Activated T-cell treated with anti-CD3 and anti-CD28 coated beads, Interleukin-2, amount 50 U/mL, for 72 hours (primary cell): ENCODE data around the gene TNK1. TPM values are rescaled to one million over a fixed set of nuclear protein-coding genes. Genes with fewer than 3 reads are reported as not detected.

Source experiments
- ATAC-seq, 2 donors: fragments of 150-1000 bp; cut with Tn5 transposase; replicated peaks in 1 of 2; 2 replicates each; pipeline ENCODE4 v1.10.0; 2021; ENCODE audit warnings: moderate library complexity in 2 of 2, mild to moderate bottlenecking in 1 of 2
- DNase-seq, 2 donors: peaks; one replicate each; pipeline ENCODE4 v3.0.0; 2021 to 2022; ENCODE audit warnings: mixed read lengths in 1 of 2
- H3K27ac Mint-ChIP-seq: one replicate; pipeline ENCODE4 v1.8.0; 2022; ENCODE audit warnings: mild to moderate bottlenecking, moderate library complexity, mixed read lengths
- H3K27me3 Mint-ChIP-seq: one replicate; pipeline ENCODE4 v1.8.0; 2022; ENCODE audit warnings: low read depth, mixed read lengths
- H3K36me3 Mint-ChIP-seq, 2 donors: one replicate each; pipeline ENCODE4 v1.8.0; 2022; ENCODE audit warnings: mixed read lengths in 2 of 2, mild to moderate bottlenecking in 1 of 2; ENCODE audit not compliant: insufficient read depth in 2 of 2
- H3K4me1 Mint-ChIP-seq: one replicate; pipeline ENCODE4 v1.8.0; 2022; ENCODE audit warnings: low read depth, mixed read lengths
- H3K4me3 Mint-ChIP-seq, 2 donors: one replicate each; pipeline ENCODE4 v1.8.0; 2022; ENCODE audit warnings: mild to moderate bottlenecking in 2 of 2, mixed read lengths in 2 of 2, moderate library complexity in 2 of 2
- H3K9me3 Mint-ChIP-seq, 2 donors: one replicate each; pipeline ENCODE4 v1.8.0; 2022; ENCODE audit warnings: mixed read lengths in 2 of 2
- total RNA-seq, 2 donors: library from RNA; stranded (reverse); gene quantifications; one replicate each; pipeline ENCODE4 v1.2.3, GENCODE V29; 2022

TNK1 gene
- total RNA-seq, 2 donors from 2014 or later = 5.5 to 6.5 TPM

DNA sequence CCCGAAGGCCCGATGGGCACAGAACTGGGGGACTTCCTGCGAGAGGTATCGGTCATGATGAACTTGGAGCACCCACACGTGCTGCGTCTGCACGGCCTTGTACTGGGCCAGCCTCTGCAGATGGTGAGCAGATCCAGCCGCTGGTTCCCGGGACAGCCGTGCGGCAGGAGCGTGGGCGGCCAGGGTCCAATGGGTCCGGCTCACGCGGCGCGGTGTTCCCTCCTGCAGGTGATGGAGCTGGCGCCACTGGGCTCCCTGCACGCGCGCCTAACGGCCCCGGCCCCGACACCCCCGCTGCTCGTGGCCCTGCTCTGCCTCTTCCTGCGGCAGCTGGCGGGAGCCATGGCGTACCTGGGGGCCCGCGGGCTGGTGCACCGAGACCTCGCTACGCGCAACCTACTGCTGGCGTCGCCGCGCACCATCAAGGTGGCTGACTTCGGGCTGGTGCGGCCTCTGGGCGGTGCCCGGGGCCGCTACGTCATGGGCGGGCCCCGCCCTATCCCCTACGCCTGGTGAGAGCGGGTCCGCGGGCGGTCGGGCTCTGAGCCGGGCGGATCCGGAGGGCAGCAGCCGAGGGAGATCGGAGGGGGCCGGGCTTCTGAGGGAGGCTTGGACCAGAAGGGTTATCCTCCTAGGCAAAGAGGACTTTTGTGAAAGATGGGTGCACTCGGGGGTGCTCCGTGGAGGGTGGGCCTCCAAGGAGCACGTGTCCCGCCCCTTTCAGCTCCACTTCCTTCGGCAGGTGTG, 3.0 kb downstream of the TNK1 start:
- peaks cover 8% of the 10 kb centered on the region for H3K4me1 Mint-ChIP-seq
- peak; percentile 79 to 84 for DNase-seq
- H3K4me3 Mint-ChIP-seq = peak overlapping the region; percentile 75 to 86
- no peak overlapping the region for H3K27ac Mint-ChIP-seq
- H3K36me3 Mint-ChIP-seq = peaks cover 2 to 4% of the 10 kb centered on the region in 2 donors
- H3K9me3 Mint-ChIP-seq = peaks cover 2 to 3% of the 10 kb centered on the region in 2 donors
- H3K27me3 Mint-ChIP-seq = peaks cover 38% of the 10 kb centered on the region
- ATAC-seq = peak; percentile 99

DNA sequence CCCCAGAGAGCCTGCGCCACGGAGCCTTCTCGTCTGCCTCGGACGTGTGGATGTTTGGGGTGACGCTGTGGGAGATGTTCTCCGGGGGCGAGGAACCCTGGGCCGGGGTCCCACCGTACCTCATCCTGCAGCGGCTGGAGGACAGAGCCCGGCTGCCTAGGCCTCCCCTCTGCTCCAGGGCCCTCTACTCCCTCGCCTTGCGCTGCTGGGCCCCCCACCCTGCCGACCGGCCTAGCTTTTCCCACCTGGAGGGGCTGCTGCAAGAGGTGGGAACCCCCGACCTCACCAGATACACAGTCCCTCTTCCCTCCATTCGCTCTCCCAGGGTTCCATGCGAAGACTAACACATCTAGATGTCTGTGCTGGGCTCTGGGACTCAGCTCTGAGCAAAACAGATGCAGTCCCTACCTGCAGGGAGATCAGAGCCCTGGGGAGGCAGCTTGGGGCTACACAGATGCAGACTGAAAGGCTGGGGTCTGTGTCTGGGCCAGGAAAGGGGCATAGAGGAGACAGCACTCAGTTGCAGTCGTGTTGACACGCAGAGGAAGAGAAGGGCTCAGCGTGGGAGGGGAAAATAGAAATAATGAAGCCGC, 3.7 kb downstream of the TNK1 start:
- no peaks in the 10 kb centered on the region for H3K9me3 Mint-ChIP-seq
- ATAC-seq = no peak
- no peak overlapping the region for H3K27ac Mint-ChIP-seq
- DNase-seq = no peak
- H3K27me3 Mint-ChIP-seq = peaks cover 31% of the 10 kb centered on the region
- H3K36me3 Mint-ChIP-seq = peaks cover 0 to 2% of the 10 kb centered on the region in 2 donors
- H3K4me3 Mint-ChIP-seq = peak overlapping the region; percentile 75 to 86
- peaks cover 8% of the 10 kb centered on the region for H3K4me1 Mint-ChIP-seq

DNA sequence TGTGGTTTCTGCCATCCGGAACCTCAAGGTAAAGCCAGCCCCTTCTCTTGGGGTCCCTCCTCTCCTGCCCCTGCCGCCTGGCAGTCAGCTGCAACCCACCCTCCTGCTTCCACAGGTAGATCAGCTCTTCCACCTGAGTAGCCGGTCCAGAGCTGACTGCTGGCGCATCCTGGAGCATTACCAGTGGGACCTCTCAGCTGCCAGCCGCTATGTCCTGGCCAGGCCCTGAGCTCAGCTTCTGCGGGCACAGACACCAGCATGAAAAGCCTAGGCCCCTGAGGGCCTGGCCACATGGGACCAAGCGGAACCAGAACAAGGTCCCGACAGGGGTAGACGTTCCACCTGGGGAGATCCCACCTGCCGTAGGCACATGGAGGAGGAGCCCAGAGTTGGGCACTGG, 8.0 kb downstream of the TNK1 start:
- peaks cover 4 to 13% of the 10 kb centered on the region in 2 donors for H3K36me3 Mint-ChIP-seq
- no peak for ATAC-seq
- H3K27me3 Mint-ChIP-seq = no peaks in the 10 kb centered on the region
- peaks cover 23% of the 10 kb centered on the region for H3K4me1 Mint-ChIP-seq
- no peak overlapping the region for H3K4me3 Mint-ChIP-seq
- H3K27ac Mint-ChIP-seq = no peak overlapping the region
- DNase-seq = no peak
- H3K9me3 Mint-ChIP-seq = no peaks in the 10 kb centered on the region

DNA sequence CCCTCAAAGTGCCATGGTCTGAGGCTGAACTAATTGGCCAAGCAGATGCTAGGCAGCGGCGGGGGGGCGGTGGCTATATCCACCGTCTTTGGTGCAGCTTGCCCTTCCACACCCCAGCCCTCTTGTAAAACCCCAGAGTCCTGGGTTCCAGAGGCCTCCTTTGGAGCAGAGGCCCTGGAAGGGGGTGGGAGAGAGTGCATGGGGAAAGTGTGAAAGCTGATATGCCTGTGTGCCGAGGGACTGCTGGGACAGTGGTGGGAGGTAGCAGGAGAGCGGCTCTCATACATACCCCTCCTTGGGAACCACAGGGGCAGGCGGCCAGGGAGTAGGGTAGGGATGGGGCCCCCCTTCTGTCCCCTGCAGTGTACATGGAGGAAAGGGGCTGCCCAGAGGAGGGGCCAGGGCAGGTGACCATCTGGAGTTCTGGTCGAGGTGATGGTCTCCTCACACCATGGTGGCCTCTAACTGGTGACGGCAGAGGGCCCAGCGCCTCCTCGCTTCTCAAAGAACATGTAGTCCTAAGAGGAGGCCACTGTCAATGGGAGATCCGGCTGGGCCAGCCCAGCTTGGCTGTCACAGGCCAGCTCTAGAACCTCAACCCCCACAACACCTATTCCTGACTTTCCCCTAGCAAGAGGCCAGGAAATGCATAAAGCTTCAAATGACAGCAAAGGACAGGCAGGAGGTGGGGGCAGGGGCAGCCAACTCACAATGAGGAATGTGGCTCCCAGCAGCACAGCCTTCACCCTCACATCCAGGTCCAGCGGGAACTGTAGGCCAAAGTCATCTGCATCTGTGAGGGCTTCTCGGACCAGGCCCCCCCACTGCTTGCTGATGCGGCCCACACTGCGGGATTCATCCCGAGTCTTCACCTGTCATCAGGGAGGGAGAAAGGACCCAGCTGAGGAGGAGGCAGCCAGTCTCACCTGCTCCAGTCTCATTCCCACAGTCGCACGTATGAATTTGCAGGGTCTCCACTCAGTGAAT, 9.3 kb downstream of the TNK1 start:
- Mint-ChIP-seq H3K9me3 (no peaks in the 10 kb centered on the region), H3K4me3 (no peak overlapping the region), H3K27me3 (no peaks in the 10 kb centered on the region), H3K4me1 (peaks cover 20% of the 10 kb centered on the region), H3K36me3 (peaks cover 4 to 15% of the 10 kb centered on the region in 2 donors), H3K27ac (no peak overlapping the region)
- DNase-seq (no peak), ATAC-seq (no peak)

DNA sequence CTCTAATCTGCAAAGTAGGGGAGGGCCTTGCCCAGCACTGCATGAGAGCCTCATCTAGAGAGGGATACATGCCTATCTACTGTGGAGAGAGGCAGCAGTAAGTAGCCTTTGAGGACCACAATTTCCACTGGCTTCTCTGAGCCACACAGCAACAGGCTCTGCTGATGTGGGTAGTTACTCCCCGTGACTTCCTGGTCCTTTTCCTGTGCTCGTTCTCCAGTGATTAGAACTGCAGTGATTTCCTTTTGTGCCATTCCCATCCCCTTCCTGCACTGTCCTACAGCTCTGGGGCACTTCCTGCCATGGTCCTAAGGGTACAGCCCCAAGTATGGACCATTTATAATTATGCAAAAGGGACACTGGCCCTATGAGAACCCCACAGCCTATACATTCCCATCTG, 10.4 kb downstream of the TNK1 start:
- Mint-ChIP-seq H3K4me1 (peaks cover 21% of the 10 kb centered on the region), H3K27me3 (no peaks in the 10 kb centered on the region), H3K9me3 (no peaks in the 10 kb centered on the region), H3K4me3 (no peak overlapping the region), H3K36me3 (peaks cover 4 to 15% of the 10 kb centered on the region in 2 donors), H3K27ac (no peak overlapping the region)
- no peak for DNase-seq
- no peak for ATAC-seq

DNA sequence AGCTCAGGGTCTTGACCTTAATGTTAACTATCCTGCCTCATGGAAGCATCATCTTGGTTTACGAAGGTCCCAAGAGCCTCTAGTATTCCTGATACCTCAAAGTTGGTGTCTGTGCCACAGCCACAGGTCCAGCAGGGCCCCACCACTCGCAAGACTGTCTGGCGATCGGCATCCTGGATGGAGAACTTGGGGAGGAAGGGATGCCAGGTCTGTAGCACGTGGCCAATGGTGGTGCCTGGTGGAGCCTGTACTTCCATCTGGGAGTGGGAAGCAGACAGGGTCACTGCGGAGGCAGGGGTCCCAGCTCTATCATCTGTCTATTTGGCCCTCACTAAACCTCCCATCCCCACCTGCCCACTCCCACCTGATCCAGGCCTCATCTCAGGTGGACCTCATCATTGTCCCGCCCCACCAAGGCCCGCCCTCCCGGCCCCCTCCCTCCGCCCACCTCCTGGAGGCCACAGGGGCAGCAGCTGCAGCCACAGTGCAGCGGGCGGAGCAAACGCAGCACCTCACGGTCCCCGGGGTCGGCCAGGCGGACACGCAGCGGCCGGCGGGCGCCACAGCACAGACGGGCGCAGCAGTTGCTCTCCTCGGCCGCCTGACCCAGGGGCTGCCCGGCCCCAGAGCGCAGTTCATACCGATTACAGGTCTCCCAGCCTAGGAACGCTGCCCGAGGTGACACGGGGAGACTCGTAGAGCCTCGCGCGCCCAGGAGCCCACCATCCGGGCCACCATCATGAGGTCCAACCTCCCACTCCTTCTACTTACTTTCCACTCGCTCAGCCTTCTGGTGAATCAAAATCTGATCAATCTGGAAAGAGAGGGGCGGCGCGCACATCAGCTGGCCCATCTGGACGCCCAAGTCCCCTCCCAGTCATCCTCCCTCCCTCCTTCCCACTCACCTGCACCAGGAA, 12.1 kb downstream of the TNK1 start:
- peaks cover 4 to 13% of the 10 kb centered on the region in 2 donors for H3K36me3 Mint-ChIP-seq
- peaks cover 21% of the 10 kb centered on the region for H3K4me1 Mint-ChIP-seq
- ATAC-seq (no peak), DNase-seq (no peak)
- no peaks in the 10 kb centered on the region for H3K9me3 Mint-ChIP-seq
- no peak overlapping the region for H3K27ac Mint-ChIP-seq
- peak overlapping the region; percentile 98 to 99 for H3K4me3 Mint-ChIP-seq
- H3K27me3 Mint-ChIP-seq = no peaks in the 10 kb centered on the region

DNA sequence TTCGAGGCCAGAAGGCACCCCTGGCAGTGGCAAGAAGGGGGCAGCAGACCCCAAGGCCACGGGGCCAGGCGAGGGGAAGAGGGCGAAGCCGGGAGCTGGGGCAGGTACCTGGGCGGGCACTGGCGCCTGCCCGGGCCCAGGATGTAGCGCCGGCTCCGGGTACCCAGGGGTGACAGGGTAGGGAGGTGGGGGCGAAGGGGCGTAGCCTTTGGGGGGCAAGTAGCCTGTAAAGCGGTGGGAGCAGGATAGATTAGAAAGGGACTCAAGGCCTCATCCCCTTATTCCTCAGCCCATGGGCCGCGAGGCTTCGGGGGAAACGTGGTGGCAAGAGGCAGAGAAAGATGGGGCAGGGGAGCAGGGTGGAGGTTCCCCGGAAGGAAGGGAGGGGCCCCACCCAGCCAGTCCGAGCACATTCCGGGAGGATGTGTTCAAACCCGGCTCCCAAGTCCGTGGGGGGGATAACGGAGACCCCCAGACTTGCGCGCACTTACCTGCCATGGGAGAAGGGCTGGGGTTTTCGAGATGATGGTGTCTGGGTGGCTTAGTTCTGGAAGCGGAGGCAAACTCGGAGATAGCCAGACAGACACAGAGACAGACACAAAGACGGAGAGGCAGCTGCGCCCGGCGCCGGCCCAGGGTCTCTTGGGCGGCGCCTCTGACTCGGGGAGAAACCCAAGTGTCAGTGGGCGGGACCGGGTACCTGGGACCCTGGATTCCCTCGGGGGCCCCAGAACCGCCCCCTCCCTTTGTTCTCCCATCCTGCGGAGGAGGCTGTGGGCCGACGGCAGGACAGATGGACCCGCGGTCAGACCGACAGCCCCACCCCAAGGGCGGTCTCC, 12.9 kb downstream of the TNK1 start:
- Mint-ChIP-seq H3K9me3 (no peaks in the 10 kb centered on the region), H3K27me3 (no peaks in the 10 kb centered on the region), H3K27ac (peak overlapping the region; percentile 93), H3K4me1 (peaks cover 21% of the 10 kb centered on the region), H3K4me3 (peak overlapping the region; percentile 98 to 99), H3K36me3 (peaks cover 4 to 13% of the 10 kb centered on the region in 2 donors)
- ATAC-seq = peak; percentile 55 to 56
- peak; percentile 42 to 70 for DNase-seq

DNA sequence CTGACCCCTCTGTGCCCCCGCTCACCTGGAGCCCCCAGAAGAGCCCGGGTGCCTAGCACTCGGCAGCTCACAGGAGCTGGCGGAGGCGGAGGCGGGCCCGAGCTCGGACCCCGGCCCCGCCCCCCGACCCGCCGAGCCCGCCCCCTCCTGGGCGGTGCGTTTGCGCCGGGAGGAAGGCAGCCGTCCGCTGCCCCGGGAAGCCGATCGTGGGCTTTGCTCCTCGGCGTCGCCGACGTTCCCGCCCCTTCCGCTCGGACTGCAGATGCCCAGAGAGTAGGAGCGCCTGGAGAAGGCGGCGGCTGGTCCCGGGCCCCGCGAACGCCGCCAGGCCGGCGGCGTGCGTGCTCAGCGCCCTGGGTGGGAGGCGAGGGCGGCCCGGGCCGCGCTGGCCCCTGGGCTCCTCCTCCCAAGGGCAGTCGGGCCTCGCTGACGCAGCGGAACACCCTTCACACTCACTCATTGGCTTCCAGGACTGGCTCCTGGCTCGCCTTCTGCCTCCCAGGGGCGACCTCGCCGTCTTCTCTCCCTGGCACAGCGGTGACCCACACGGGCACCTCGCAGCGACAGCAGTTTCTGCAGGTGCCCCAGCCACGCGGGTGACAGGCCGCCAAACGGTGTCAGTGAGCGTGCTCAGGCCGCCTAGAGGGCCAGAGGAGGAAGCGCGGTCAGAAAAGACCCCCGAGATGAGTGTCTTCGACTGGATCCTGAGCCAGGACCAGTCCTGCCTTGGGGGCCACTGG, 13.7 kb downstream of the TNK1 start, which contains the start of gene PLSCR3:
Gene PLSCR3, minus strand, starts transcription at position 74 of the 740 bp plus-strand sequence. CDS start 415 bp downstream, outside the sequence.
- Mint-ChIP-seq H3K27ac (peak within 1 kb of the TSS; percentile 93), H3K36me3 (peaks cover 4 to 12% of the 10 kb centered on the region in 2 donors), H3K4me3 (peak within 1 kb of the TSS; percentile 98 to 99), H3K9me3 (no peaks in the 10 kb centered on the region), H3K27me3 (no peaks in the 10 kb centered on the region), H3K4me1 (peaks cover 21% of the 10 kb centered on the region)
- peak; percentile 88 to 89 for ATAC-seq
- peak; percentile 87 to 91 for DNase-seq

DNA sequence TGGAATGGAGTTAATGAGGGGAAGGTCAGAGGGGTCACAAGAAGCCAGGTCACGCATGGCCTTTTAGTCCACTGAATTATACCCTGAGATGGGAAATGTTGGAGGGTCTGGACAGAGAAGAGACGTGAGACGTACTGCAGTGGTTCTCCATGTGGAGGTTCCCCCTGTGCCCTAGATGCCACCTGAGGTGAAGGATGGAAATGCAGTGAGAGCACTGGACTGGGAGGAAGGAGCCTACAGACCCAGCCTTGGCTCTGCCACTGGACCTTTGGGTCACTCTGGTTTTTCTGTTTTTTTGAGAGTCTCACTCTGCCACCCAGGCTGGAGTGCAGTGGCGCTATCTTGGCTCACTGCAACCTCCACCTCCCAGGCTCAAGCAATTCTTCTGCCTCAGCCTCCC, 15.3 kb downstream of the TNK1 start:
- DNase-seq = no peak
- H3K9me3 Mint-ChIP-seq = no peaks in the 10 kb centered on the region
- ATAC-seq = no peak
- no peak overlapping the region for H3K27ac Mint-ChIP-seq
- no peaks in the 10 kb centered on the region for H3K27me3 Mint-ChIP-seq
- peak overlapping the region in 1 of 2 donors; percentile 22 for H3K4me3 Mint-ChIP-seq
- peaks cover 21% of the 10 kb centered on the region for H3K4me1 Mint-ChIP-seq
- H3K36me3 Mint-ChIP-seq = peaks cover 3 to 7% of the 10 kb centered on the region in 2 donors

DNA sequence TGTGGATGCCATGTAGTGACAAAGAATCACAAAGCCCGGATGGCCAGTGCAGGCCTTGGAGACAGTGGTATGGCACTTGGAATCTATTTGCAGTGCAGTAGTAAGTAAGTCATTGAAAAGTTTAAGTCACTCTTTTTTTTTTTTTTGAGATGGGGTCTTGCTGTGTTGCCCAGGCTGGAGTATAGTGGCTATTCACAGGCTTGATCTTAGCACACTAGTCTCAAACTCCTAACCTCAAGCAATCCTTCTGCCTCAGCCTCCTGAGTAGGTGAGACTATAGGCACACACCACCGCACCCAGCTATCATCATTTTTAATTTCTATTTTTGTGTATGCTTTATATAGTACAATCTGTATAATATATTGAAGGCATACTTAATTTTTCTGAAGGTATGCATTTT, 17.7 kb downstream of the TNK1 start:
- no peak for DNase-seq
- peaks cover 14% of the 10 kb centered on the region for H3K4me1 Mint-ChIP-seq
- no peak overlapping the region for H3K4me3 Mint-ChIP-seq
- no peak for ATAC-seq
- peaks cover 0 to 1% of the 10 kb centered on the region in 2 donors for H3K36me3 Mint-ChIP-seq
- no peaks in the 10 kb centered on the region for H3K27me3 Mint-ChIP-seq
- no peaks in the 10 kb centered on the region for H3K9me3 Mint-ChIP-seq
- H3K27ac Mint-ChIP-seq = no peak overlapping the region
